Neural crest cell (in vitro differentiated cells): ENCODE measurements around the gene SHB. TPM values are rescaled to one million over a fixed set of nuclear protein-coding genes. Genes with fewer than 3 reads are reported as not detected.
"Not testable (repeated sequence)": the region's sequence is repeated elsewhere in the genome, so short reads cannot be mapped to it uniquely, and the experiment has no call there.

Experiments used
- DNase-seq: peaks from one replicate; pipeline ENCODE4 v3.0.0; 2021; ENCODE audit warnings: low read depth, mixed read lengths, low spot score
- H3K27ac Mint-ChIP-seq: one replicate; pipeline ENCODE4 v1.8.0; 2021; ENCODE audit warnings: mild to moderate bottlenecking, mixed read lengths; ENCODE audit not compliant: unreplicated experiment
- H3K27me3 Mint-ChIP-seq: 2 replicates; pipeline ENCODE4 v1.8.0; 2021; ENCODE audit warnings: low read depth, mild to moderate bottlenecking, mixed read lengths
- H3K36me3 Mint-ChIP-seq: 2 replicates; pipeline ENCODE4 v1.8.0; 2021; ENCODE audit warnings: low read depth, mild to moderate bottlenecking, mixed read lengths
- H3K4me1 Mint-ChIP-seq: 2 replicates; pipeline ENCODE4 v1.8.0; 2021; ENCODE audit warnings: mixed read lengths
- H3K4me3 Mint-ChIP-seq: one replicate; pipeline ENCODE4 v1.8.0; 2021; ENCODE audit warnings: mild to moderate bottlenecking, mixed read lengths
- H3K9me3 Mint-ChIP-seq: 2 replicates; pipeline ENCODE4 v1.8.0; 2021; ENCODE audit warnings: mixed read lengths
- total RNA-seq: library from RNA; stranded (reverse); gene quantifications from 2 replicates; pipeline ENCODE4 v1.2.1, GENCODE V29; 2021
- TF ChIP-seq, protein P1 (sequence below): fragments of 200-600 bp; sonication (generic); conservative IDR thresholded peaks from 2 replicates; pipeline ENCODE4 v1.5.0; 2021; ENCODE audit warnings: antibody characterized with exemption, mild to moderate bottlenecking

Gene SHB
- total RNA-seq, 1 donor from 2014 or later, result 4.6 TPM

DNA sequence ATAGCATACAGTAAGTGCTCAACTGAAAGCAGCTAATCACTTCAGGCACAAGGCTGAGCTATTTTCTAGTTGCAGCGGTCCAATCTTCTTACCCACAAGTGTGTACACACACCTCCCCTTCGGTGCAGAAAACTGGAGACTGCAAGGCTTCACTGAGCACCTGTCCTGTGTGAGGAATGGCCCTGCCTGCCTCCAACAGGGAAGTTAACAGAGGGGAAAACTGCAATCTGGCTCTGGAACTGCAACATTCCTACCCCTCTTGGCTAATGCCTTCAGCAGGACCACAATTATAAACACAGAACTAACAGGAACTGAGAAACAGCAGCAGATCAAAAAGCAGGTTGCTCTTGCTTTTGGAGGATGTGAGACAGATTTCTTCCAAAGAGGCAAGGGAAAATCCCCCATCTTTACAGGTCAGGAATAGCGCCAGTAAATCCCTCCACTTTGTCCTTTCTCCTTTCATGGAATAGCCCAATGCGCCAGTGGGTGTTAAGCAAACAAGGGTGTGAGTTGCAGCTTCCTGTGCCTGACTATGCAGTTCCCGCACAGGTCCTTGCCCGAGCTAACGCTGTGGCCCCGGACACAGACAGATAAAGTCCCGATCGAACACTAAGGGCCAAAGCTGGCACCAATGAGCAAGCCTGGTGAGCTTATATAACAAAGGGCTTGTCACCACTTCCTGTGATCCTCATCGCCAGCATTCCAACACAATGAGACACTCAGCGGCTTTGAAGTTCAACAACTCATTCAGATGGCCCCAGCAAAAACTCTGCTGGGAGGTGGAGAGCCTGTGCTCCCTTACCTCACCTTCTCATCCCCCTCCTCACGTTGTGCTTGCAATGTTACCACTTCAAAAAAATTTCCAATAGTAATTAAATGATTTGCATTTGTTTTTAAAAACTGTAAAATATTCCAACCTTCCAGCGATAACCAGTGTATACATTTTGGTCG, 21.5 kb downstream of the SHB start:
- peak; percentile 12 for DNase-seq
- Mint-ChIP-seq H3K27ac (peak overlapping the region; percentile 99), H3K36me3 (no peaks in the 10 kb centered on the region), H3K27me3 (no peaks in the 10 kb centered on the region), H3K4me1 (peaks cover 55% of the 10 kb centered on the region), H3K9me3 (no peaks in the 10 kb centered on the region), H3K4me3 (peak overlapping the region; percentile 61)
- TF ChIP-seq, protein P1, sequence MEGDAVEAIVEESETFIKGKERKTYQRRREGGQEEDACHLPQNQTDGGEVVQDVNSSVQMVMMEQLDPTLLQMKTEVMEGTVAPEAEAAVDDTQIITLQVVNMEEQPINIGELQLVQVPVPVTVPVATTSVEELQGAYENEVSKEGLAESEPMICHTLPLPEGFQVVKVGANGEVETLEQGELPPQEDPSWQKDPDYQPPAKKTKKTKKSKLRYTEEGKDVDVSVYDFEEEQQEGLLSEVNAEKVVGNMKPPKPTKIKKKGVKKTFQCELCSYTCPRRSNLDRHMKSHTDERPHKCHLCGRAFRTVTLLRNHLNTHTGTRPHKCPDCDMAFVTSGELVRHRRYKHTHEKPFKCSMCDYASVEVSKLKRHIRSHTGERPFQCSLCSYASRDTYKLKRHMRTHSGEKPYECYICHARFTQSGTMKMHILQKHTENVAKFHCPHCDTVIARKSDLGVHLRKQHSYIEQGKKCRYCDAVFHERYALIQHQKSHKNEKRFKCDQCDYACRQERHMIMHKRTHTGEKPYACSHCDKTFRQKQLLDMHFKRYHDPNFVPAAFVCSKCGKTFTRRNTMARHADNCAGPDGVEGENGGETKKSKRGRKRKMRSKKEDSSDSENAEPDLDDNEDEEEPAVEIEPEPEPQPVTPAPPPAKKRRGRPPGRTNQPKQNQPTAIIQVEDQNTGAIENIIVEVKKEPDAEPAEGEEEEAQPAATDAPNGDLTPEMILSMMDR, result no peak

DNA sequence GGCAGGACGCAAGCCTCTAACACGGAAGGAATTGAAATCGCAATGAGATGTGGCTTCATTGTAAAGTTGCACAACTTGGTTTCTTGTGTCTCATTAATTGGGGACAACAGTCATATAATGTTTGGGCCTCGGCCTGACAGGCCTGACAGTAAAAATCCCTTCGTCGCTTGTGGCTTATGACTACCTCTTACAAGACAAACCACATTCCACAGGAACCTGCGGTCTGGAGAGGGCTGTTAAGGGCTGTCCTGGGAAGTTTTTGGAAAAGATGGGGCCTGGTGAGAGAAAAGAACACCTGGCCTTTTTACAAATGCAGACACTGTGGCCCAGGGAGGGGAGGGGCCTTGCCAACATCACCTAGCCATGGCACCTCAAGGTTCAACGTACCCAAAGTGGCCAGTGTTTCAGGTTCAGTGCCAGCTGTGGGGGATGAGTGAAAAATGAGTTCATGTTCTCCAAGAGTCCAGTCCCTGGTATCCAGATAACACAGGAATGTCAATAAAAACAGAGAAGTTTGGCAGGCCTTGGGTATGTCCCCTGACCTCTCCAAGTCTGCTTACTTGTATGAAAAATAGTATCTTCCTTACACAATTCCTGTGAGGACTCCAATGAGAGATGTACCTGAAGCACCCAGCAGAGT, 22.2 kb downstream of the SHB start:
- no peaks in the 10 kb centered on the region for H3K27me3 Mint-ChIP-seq
- no peaks in the 10 kb centered on the region for H3K9me3 Mint-ChIP-seq
- peaks cover 56% of the 10 kb centered on the region for H3K4me1 Mint-ChIP-seq
- no peaks in the 10 kb centered on the region for H3K36me3 Mint-ChIP-seq
- H3K4me3 Mint-ChIP-seq, result no peak overlapping the region
- H3K27ac Mint-ChIP-seq, result peak overlapping the region; percentile 99
- TF ChIP-seq, protein P1, result no peak
- no peak for DNase-seq

DNA sequence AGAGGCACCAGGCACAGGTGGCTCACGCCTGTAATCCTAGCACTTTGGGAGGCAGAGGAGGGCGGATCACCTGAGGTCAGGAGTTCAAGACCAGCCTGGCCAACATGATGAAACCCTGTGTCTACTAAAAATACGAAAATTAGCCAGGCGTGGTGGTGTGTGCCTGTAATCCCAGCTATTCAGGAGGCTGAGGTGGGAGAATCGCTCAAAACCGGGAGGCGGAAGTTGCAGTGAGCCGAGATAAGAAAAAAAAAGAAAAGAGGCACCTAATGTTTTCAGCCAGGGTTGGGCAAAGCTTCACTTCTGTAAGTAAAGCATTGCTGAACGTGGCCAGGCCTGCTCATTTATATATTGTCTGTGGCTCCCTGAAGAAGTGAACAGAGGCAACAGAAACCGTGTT, 23.1 kb downstream of the SHB start:
- H3K9me3 Mint-ChIP-seq, H3K36me3 Mint-ChIP-seq, H3K4me3 Mint-ChIP-seq, H3K27me3 Mint-ChIP-seq, DNase-seq, H3K27ac Mint-ChIP-seq: not testable (repeated sequence)
- peaks cover 59% of the 10 kb centered on the region for H3K4me1 Mint-ChIP-seq

DNA sequence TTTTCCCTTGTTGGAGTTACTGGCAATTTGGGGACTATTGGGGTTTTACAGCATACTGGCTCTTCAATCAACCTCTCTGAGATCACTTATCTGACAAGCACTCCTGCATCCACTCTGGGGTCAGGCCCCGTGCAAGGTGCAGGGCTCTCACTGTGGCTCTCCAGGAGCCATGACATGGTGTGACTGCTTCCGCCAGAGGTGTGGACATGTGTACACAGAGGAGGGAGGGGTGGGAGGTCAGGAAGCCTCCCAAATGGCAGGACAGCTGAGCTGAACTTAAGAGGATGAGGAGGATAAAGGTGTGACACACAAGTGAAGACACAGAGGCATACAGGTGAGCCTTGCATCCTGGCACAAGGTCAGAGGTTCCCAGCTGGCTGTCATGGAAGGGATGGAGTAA, 24.3 kb downstream of the SHB start:
- TF ChIP-seq, protein P1, result no peak
- no peak overlapping the region for H3K27ac Mint-ChIP-seq
- H3K4me3 Mint-ChIP-seq, result no peak overlapping the region
- no peaks in the 10 kb centered on the region for H3K9me3 Mint-ChIP-seq
- H3K27me3 Mint-ChIP-seq, result peaks cover 2% of the 10 kb centered on the region
- DNase-seq, result no peak
- H3K4me1 Mint-ChIP-seq, result peaks cover 70% of the 10 kb centered on the region
- H3K36me3 Mint-ChIP-seq, result no peaks in the 10 kb centered on the region

DNA sequence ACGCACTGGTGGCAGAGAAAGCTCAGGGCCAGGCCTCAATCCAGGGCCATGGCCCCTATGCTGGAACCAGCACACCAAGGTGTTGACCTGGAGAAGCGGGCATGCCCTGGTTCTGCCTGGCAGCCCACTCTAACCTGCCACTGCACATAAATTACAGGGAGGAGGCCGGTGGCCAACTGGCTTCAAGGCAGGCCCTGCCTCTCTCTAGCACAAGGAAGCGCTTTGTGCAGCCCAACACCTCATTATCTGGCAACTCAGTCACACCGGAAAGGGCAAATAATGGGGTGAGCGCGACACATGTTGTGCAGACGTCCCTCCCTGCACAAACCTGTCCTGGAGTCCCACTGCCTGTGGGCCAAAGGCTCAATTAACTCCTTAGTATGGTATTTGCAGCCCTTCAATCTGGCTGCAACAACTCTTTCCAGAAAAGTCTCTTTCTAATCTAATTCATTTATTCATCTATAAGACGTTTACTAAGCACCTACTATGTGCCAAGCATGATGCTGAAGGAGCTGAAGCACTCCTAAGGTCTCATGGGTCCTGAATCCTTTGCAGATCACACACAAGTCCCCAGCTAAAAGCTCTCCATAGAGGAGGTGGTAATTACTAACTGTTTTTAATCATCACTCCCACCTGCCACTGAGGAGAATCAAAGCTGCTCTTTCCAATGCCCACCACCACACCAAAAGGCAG, 24.9 kb downstream of the SHB start:
- no peak overlapping the region for H3K27ac Mint-ChIP-seq

More for the DNA sequence above, 24.9 kb downstream of the SHB start:
- Mint-ChIP-seq H3K27me3 (peaks cover 2% of the 10 kb centered on the region), H3K4me1 (peaks cover 75% of the 10 kb centered on the region), H3K4me3 (no peak overlapping the region), H3K9me3 (no peaks in the 10 kb centered on the region), H3K36me3 (no peaks in the 10 kb centered on the region)
- TF ChIP-seq, protein P1, result no peak
- no peak for DNase-seq
